HG02623 (cell line): ENCODE measurements around the gene RHOBTB1.

ENCODE experiments used
- ATAC-seq: cut with Tn5 transposase; IDR thresholded peaks from one replicate; pipeline ENCODE4 v1.9.1; 2021; ENCODE audit warnings: moderate library complexity; ENCODE audit not compliant: unreplicated experiment

The RHOBTB1 gene

DNA sequence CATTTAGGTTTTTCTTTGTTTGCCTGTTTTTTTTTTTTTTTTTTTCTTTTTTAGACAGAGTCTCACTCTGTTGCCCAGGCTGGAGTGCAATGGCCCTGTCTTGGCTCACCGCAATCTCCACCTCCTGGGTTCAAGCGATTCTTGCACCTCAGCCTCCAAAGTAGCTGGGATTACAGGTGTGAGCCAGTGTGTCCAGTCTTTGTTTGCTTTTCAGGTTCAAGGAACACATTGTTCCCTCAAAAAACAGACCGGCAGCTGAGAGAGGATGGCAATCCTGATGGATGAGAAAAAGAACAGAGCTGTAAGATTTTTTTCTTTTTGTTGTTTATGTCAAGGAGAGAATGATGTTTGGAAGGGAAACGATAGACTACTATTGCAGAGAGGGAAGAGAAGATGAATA, 23.3 kb upstream of the RHOBTB1 start:
- ATAC-seq = no peak

DNA sequence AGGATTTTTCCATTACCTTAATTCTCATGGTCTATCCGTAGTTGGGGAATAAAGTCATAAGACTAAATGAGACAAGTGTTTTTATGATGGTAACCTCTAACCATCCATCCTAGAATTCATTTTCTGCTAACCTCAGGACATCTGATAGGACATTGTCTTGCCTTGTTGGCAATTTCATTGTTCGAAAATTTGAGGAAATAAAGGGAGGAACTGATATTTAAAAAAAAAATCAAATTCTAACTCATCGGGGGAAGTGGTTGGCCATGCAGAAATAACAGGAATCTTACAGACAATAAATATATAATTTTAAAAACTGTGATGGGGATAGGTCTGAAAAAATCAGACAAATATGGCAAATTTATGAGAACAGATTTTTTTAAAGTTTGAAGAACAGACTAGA, 21.7 kb upstream of the RHOBTB1 start:
- ATAC-seq = no peak

DNA sequence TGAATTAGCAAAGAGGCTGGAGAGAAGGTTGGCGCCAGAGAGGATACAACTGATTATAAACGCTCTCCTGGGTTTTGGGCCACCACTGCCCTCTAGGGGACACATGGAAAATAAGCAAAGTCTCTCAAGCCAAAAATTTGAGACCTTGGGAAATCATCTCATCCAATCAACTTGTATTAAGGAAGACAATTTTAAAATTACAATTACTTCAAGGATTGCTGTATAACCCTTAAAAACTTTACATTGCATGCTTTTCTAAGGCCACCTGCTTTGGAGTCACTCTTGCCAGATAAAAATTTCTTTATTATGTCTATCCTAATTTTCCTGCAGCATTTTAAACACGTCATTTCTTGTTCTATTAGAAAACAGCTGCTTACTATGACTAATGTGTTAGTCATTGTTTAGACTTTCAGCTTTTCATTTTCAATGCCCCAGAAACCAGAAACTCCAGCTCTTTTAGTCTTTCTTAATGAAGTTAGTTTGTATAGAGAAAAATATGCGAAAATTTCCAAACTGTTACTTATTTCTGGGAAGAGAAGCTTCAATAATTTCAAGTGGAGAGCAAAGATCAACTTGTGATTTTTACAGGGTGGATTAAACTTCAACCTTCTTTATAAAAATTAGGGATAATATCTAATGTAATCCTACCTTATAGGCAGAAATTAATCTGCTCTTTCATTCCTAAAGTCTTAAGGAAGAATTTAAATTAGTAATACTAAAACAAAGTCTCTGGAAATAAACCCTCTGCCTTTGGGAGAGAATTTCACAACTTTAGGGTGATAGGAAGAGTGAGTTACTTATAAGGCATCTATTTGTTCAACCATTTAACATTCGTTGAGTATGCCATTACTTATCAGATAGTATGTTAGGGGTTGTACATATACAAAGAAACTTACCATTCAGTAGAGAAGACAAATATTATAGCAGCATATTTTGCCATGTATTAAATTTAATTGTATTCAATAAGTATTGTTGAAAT, 20.6 kb upstream of the RHOBTB1 start:
- ATAC-seq = no peak

GRCh38 chr10:60963441-60964256, 19.7 kb upstream of the RHOBTB1 start:
- ATAC-seq = no peak

GRCh38 chr10:60962946-60963345, 19.0 kb upstream of the RHOBTB1 start:
- no peak for ATAC-seq

DNA sequence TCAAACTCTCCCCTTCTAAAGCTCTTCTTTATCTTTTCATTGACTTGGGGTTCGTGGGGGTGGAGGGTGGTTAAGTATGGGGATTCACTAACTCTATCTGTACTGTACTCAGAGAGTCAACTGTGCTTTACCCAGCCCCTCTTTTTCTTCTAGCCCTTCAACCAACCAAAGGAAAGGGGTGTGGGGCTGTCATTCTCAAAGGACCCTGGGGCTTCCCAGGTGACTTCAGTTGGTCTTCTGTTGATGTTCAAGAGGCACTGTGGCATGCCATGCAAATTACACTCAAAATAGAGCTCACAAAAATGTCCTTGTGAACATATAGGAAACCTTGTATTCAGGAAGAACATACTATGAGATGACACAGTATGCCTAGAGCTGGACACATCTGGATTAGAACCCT, 16.9 kb upstream of the RHOBTB1 start:
- no peak for ATAC-seq

- ATAC-seq = no peak
Measured at GRCh38 chr10:60960031-60960430, 16.0 kb upstream of the RHOBTB1 start.

DNA sequence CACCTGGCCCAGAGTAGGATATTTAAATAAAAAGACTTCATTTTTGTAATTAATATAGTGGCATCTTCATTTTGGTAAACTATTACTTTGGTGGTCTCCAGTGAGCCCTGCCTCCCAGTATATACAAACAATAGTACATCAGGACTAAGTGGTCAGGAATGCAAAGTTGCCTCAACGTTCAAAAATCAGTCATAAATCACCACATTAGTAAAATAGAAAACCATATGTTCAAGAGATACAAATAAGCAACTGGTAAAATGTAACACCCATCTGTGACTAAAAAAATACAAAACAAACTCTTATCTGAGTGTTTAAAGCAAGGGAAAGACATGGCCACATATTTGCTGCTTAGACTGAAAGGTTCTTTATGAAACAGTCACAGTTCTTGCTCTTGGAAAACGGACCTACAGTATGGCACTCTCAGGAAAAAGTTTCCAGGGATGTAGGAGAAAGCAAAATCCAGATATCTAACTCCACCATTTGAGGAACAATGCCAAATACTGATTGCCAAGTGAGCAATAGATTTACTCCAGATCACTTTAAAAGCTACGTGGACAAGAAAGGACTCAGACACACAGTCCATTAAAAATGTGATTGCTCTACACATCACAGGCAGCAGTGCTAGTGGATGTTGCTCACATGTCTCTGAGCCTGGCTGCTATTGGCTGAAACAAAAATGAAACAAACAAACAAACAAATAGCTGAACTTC, 15.1 kb upstream of the RHOBTB1 start:
- ATAC-seq = no peak

GRCh38 chr10:60957667-60958221, 13.8 kb upstream of the RHOBTB1 start:
- no peak for ATAC-seq

DNA sequence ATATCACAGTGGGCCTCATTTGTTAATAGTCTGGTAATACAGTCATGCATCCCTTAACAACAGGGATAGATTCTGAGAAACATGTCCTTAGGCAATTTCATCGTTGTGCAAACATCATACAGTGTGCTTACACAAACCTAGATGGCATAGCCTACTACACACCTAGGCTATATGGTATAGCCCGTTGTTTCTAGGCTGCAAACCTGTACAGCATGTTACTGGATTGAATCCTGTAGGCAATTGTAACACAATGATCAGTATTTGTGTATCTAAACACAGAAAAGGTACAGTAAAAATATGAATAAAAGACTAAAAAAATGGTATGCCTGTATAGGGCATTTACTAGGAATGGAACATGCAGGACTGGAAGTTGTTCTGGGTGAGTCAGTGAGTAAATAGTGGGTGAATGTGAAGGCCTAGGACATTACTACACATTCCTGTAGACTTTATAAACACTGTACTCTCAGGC, 12.0 kb upstream of the RHOBTB1 start:
- no peak for ATAC-seq

DNA sequence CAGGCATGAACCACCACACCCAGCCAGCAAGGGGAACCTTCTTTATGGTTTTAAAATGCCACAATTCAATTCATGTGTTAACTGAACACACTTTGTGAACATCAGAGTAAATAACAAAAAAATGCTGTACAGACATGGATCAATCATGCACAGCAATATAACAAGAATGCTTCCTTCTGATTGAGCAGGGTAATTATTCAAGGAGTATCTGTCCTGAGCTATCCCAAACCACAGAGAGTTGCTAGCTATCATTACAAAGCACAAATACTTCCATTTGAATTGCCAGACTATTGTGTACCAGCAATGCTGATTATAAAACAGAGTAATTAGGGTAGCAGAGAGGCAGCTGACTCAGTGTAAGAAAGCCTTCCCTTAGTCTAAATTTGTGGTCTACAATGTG, 11.3 kb upstream of the RHOBTB1 start:
- ATAC-seq = no peak

DNA sequence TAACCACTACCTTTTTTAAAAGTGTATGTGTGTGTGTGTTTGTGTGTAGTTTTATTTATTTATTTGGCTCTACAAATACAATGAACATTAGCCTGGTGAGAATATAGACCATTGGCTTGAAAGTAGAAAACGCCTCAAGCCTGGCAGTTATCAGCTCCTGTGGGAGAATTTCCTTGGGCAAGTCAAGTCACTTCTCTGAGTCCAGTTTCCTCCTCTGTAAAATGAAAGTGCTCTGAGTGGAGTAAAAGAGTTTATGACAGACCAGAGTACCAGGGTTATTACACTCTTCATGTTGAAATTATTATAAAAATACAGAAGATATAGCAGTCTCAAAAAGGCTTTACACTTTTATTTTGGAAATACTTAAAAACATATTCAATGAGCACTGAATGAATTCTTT, 10.1 kb upstream of the RHOBTB1 start:
- ATAC-seq = no peak

DNA sequence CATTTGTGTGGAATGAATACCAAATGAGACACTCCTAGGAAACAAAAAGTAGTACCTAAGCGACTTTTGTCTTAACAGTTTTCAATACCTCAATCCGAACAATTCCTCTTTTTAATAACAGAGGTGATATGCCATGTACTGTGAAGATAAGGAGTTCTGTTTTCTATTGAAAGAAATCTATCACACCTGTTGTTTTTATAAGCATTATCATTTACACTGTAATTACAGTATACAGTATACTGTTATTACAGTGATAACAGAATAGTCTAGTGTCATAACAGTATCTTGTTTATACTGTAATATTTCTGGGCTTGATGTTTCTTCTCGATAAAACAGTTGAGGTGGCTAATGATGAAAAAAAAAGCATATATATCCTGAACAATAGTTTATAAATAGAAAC, 9.4 kb upstream of the RHOBTB1 start:
- ATAC-seq = no peak

GRCh38 chr10:60952846-60953220, 8.8 kb upstream of the RHOBTB1 start:
- ATAC-seq = no peak

GRCh38 chr10:60952067-60952845, 8.3 kb upstream of the RHOBTB1 start:
- no peak for ATAC-seq

- no peak for ATAC-seq
Measured at GRCh38 chr10:60951272-60951724, 7.3 kb upstream of the RHOBTB1 start.

- ATAC-seq = no peak
Measured at GRCh38 chr10:60950300-60950699, 6.3 kb upstream of the RHOBTB1 start.

DNA sequence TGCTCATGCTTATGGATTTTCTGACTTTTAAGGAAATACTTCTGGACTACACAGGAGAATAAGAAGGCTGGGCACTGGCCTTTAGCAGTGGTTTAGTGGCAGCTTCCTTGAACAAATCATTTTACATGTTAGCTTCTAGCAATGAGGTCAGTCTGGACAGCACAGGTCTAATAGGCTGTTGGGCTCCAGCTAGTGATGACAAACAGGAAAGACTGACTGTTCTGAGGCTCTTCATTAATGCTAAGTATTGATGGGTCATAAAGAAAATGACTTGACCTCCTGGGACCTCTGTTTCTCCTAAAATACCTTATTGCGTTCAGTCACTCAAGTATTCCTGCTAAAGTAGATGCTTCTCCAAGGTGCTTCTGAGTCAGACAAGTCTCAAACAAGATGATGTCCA, 4.9 kb upstream of the RHOBTB1 start:
- ATAC-seq = no peak

DNA sequence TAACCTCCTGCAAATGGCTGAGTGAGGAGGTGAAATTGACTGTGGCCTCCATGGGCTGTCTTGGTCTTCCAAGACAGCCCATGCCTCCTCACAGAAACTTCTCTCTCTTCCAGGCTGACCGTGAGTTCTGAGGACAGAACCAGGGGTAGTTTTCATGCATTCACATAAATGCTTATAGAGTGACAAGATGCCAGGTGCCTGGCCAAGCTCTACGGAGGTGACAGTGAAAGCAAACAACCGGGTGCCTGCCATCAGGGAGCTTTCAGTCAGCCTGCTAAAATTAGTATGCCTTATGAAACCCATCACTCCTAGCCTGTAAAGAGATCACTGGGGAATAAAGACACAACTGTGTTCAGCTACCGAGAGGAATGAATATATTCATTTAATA, 919 bp upstream of the RHOBTB1 start:
- ATAC-seq = no peak
